ENCODE results near the gene GAS7. TPM values are rescaled to one million over a fixed set of nuclear protein-coding genes. Genes with fewer than 3 reads are reported as not detected.

Gene GAS7
- total RNA-seq, 1 experiment from 2014 or later, result 6.0 TPM

DNA sequence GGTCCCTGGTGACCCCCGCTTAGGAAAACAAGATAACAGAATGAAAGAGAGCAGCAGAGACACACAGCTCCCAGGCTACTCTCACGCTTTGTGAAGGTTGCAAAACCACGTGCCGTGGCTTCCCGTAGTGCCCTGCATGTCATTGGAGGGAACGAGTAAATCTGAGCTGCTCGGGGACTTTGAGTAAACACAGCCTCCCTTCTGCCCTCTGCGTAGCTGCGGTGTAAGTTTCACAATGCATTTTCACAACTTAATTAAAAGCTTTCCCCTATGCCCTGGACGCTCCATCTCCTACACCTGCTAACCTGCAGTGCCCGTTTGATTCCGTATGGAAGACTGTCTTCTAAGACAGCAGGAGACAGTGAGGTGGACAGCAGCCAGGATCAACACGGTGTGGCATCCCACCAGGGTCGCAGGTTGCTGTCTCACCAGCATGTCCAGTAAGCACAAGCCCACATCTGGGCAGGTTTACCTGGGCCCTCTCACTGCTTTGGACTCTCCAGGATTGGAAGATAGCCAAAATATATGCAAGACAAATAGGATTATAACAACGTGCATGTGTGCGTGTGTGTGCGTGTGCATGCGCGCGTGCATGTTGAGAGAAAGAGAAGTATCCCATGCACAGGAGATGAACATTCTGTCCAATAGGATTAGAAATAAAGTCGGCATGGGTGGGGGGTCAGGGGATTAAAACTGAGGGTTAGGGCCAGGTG lies 177.0 kb downstream of the GAS7 start:
- WGBS (ENCODE audit: extremely low coverage, insufficient read length, low lambda C conversion rate), result no CpG with 5 or more reads among the region's 21 CpGs

More for the DNA sequence above, 177.0 kb downstream of the GAS7 start:
- Histone ChIP-seq H3K23ac (ENCODE audit: insufficient read length, low read depth, low read length) (no peak overlapping the region), H2BK120ac (ENCODE audit: low read depth, low read length, poor library complexity, severe bottlenecking) (no peak overlapping the region), H3K18ac (ENCODE audit: insufficient read length, low read depth, low read length) (no peak overlapping the region), H3K4ac (ENCODE audit: low read depth, low read length) (no peak overlapping the region), H3K9me3 (ENCODE audit: control insufficient read depth, low read depth, low read length) (no peaks in the 10 kb centered on the region), H2AK5ac (ENCODE audit: insufficient read length, low read length) (no peak overlapping the region), H3K23me2 (ENCODE audit: insufficient read length, low read depth, low read length, poor library complexity, severe bottlenecking) (no peaks in the 10 kb centered on the region), H2BK5ac (ENCODE audit: insufficient read length, low read length) (no peak overlapping the region), H3K4me1 (ENCODE audit: insufficient read depth, low read length) (peaks cover under 1% of the 10 kb centered on the region; the same call in 1 of the 2 replicates), H2BK20ac (ENCODE audit: low read depth, low read length, poor library complexity, severe bottlenecking) (no peak overlapping the region), H2BK15ac (ENCODE audit: low read depth, low read length) (no peak overlapping the region), H3K79me2 (ENCODE audit: insufficient read depth, low read length) (no peaks in the 10 kb centered on the region), H3K27me3 (ENCODE audit: insufficient read depth, low read length) (no peaks in the 10 kb centered on the region), H3K9ac (ENCODE audit: extremely low read depth, insufficient read length, low read length) (no peak overlapping the region), H2AFZ (ENCODE audit: low read length) (no peak overlapping the region), H3K14ac (ENCODE audit: insufficient read depth, low read length) (no peak overlapping the region; the same call in 1 of the 2 replicates), H3K79me1 (ENCODE audit: insufficient read depth, low read depth, low read length, poor library complexity, severe bottlenecking) (no peaks in the 10 kb centered on the region), H4K5ac (ENCODE audit: insufficient read length, low read depth, low read length) (no peak overlapping the region), H2BK12ac (ENCODE audit: insufficient read length, low read depth, low read length) (no peak overlapping the region), H4K8ac (replicated peaks; ENCODE audit: insufficient read length, low read depth, low read length) (no peak overlapping the region), H3K27ac (ENCODE audit: insufficient read length, low read depth, low read length) (no peak overlapping the region), H4K20me1 (ENCODE audit: control insufficient read depth, insufficient read depth, insufficient read length) (no peaks in the 10 kb centered on the region), H3K4me2 (ENCODE audit: insufficient read depth, insufficient read length, low read length) (no peak overlapping the region), H3T11ph (ENCODE audit: low read length) (no peak overlapping the region), H4K91ac (ENCODE audit: insufficient read length, low read depth, low read length) (no peak overlapping the region), H3K56ac (ENCODE audit: insufficient read length, low read depth, low read length) (no peak overlapping the region)
- H3K9me3 Mint-ChIP-seq, result no peaks in the 10 kb centered on the region
- H3K4me1 Mint-ChIP-seq, result peaks cover 25 to 34% of the 10 kb centered on the region in 2 experiments
- H3K27me3 Mint-ChIP-seq (ENCODE audit: low read depth), result no peaks in the 10 kb centered on the region; the same call in 1 of the 2 replicates
- no peak overlapping the region for H3K4me3 Mint-ChIP-seq
- H3K27ac Mint-ChIP-seq, result peak overlapping the region in 1 of 3 experiments; percentile 17; a peak in 1 of 7 replicates
- H3K36me3 Mint-ChIP-seq (ENCODE audit: insufficient read depth in 1 of 3, low read depth in 3 of 3), result no peaks in the 10 kb centered on the region
- TF ChIP-seq, protein P1, sequence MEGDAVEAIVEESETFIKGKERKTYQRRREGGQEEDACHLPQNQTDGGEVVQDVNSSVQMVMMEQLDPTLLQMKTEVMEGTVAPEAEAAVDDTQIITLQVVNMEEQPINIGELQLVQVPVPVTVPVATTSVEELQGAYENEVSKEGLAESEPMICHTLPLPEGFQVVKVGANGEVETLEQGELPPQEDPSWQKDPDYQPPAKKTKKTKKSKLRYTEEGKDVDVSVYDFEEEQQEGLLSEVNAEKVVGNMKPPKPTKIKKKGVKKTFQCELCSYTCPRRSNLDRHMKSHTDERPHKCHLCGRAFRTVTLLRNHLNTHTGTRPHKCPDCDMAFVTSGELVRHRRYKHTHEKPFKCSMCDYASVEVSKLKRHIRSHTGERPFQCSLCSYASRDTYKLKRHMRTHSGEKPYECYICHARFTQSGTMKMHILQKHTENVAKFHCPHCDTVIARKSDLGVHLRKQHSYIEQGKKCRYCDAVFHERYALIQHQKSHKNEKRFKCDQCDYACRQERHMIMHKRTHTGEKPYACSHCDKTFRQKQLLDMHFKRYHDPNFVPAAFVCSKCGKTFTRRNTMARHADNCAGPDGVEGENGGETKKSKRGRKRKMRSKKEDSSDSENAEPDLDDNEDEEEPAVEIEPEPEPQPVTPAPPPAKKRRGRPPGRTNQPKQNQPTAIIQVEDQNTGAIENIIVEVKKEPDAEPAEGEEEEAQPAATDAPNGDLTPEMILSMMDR (conservative IDR thresholded peaks at IDR 0.05), result no peak
- no peak for DNase-seq
